Ovary (tissue), 3 donors: ENCODE data around the gene ZNF827.

Experiments
- CTCF ChIP-seq, 3 donors: fragments of 450-650 bp in 2 of 3; fragments of 200-600 bp in 1 of 3; IDR thresholded peaks; one replicate each; pipeline versions ENCODE4 v1.5.1 to v1.8.0; 2016 to 2022; ENCODE audit warnings: antibody characterized with exemption in 3 of 3, mild to moderate bottlenecking in 1 of 3
- EP300 ChIP-seq: sonication (generic); formaldehyde crosslinking; IDR thresholded peaks from one replicate; pipeline ENCODE4 v1.6.1; 2017; ENCODE audit warnings: antibody characterized with exemption
- POLR2A ChIP-seq: fragments of 450-650 bp; IDR thresholded peaks from one replicate; pipeline ENCODE4 v1.6.1; 2017; ENCODE audit warnings: antibody characterized with exemption, mild to moderate bottlenecking, moderate library complexity
- donor health status: DM: no; HTN: no; CAD: no.

GRCh38 chr4:145843148-145843547 lies 95.5 kb downstream of the ZNF827 start:
- TF ChIP-seq CTCF (IDR thresholded peaks at IDR 0.05) (no peak), POLR2A (no peak), EP300 (no peak)
